GM21526 (cell line): ENCODE measurements around the gene CFAP298.

Source experiments
- ATAC-seq: cut with Tn5 transposase; IDR thresholded peaks from one replicate; pipeline ENCODE4 v1.9.1; 2021; ENCODE audit warnings: moderate library complexity; ENCODE audit not compliant: unreplicated experiment, low FRiP score

Gene CFAP298

DNA sequence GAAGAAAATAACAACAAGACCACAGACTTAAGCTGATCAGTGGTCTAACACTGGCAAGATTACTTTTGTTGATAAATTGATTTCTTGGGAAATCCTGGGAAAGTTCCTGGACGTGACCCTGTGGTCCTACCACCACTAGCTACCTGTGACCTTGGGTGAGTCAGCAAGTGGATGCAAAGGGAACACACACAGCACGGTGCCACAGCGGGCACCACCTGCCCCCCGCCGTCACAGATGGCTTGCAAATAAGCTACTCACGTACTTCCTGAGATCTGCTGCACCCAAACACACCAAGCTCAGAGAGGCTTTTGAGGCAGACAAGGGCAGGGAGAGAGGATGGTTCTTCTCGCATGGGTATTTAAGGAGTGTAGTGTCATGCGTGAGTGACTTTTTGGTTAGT lies 12.7 kb downstream of the CFAP298 start:
- no peak for ATAC-seq

DNA sequence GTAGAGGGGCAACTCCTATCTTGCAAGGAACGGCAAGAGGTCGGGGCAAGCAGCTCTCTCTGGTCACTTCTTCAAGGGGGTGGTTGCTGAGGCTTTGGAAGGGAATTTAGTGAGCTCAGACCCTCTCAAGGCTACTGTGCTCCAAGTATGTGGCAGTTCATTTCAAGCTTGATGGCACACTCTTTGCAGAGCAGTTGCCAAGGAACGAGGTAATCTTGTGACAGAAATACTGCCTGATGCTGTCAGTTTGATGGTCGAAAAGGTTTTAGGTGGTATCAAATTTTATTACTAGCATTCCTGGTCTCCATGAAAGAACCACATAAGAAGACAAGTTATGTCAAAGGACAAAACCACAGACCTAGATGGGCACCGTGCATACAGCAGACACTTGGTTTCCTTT lies 13.1 kb downstream of the CFAP298 start:
- ATAC-seq = no peak

DNA sequence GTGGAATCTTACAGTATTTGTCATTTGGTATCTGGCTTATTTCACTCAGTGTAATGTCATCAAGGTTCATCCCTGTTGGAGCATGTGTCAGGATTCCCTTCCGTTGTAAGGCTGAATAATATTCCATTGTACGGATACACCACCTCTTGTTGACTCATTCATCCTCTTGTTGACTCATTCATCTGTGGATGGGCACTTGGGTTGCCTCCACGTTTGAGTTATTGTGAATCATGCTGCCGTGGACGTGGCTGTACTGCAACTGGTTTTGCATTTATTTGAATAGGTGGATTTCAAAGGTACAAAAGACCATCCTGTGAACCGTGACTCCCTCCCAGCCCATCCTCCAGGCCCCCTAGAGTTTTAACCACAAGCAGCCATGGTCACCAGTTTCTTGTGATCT lies 15.0 kb downstream of the CFAP298 start:
- ATAC-seq = no peak

DNA sequence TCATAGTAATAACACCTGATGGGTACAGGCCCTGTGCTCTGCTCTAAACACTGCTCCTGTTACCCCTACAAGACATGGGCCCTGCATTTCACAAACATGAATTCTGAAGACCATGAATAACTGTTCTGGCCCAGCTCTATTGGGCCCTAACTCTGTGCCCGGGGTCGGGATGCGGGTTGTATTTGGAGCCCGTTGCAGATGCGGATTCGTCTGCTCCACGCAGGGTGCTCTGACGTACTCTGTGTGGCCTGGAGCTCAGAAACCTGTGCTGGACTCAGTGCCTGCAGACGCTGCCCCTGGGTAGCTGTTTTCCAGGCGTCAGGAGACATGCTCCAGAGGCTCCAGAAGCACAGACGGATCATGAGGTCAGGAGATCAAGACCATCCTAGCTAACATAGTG lies 16.7 kb downstream of the CFAP298 start:
- ATAC-seq = no peak

DNA sequence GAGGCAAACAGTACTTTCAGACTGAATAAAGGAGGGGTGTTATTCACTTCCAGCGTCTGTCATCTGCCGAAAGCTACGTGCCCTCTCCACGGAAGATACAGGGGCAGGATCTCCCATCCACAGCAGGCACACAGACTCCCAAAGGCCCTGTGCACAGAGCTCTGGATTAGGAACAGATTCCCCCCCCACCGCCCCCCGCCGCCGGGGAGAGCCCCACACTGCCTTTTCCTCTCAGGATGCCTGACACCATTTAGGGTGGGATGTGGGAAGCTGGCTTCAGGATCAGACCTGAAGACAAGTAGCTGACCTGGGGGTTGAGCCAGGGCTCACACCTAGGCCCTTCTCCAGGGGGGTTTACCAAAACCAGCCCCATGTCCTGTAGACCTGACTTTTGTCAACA lies 18.5 kb downstream of the CFAP298 start:
- ATAC-seq = no peak

DNA sequence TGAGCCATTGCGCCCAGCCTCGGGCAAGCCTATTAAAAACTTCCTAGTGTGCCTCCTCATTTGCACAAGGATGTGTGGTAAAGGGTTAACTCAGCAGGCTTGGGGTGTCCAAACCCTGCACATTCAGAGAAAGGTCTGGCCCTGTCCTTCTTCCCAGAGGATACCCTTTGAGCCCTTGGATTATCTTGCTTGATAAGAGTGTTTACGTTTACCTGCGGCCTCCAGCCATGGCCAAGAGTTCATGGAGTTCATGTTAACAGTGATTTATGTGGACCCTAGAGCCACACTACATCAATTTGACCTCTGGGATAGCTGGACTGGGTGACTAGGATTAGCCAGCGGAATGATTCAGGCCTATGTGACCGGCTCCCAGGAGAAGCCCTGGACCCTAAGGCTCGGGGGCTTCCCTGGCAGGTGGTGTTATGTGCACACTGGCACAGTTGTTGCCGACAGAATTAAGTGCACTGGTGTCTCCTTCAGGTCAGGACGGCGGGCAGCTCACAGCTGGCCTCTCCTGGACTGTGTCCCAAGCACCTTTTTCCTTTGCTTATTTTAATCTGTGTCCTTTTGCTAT lies 19.2 kb downstream of the CFAP298 start:
- no peak for ATAC-seq

DNA sequence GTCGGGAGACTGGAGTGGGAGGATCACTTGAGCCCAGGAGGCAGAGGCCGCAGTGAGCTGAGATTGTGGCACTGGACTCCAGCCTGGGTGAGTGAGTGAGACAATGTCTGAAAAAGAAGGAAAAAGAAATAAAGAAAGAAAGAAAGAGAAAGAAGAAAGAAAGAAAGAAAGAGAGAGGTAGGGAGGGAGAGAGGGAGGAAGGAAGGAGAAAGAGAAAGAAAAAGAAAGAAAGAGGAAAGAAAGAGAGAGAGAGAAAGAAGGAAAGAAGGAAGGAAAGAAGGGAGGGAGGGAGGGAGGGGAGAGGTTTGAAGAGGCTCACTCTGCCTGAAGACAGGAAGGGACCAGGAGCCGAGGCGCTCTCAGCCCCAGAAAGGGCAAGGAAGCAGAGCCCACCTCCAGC lies 22.0 kb downstream of the CFAP298 start:
- no peak for ATAC-seq

DNA sequence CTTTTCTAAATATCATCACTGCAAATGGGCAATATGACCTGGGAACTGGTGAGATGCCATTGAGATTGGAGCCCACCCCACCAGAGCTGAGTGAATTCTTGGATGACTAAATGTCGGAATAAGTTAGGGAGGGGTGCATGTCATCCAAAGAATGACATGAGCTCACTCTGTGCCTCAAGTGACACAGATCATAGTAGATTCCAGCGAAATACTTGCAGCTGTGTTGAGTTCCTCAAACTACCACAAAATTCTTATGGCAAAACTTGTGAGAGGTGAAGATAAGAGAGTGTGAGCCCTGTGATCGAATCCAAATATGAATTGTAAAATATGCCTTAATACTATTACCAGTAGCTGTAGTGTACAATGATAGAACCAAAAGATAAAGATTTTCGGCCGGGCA lies 24.5 kb downstream of the CFAP298 start:
- ATAC-seq = no peak

DNA sequence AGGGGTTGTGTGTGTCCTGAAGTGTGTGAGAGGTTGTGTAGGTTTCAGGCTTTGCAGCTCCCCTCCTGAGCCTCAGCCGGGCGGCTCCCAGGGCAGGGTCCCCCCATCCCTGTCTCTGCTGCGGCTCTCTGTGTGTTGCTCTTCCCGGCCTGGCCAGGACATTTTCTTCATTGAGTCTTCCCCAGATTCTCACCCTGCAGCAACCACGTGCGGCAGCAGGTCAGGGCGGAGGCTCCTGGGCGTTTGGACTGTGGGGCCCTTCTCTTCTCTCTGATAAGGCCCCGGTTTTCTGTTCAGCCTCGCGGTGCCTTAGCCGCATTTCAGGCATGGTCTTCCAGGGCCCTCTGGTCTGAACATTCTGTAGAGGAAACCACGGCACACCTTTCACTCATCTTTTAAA lies 25.1 kb downstream of the CFAP298 start:
- no peak for ATAC-seq

DNA sequence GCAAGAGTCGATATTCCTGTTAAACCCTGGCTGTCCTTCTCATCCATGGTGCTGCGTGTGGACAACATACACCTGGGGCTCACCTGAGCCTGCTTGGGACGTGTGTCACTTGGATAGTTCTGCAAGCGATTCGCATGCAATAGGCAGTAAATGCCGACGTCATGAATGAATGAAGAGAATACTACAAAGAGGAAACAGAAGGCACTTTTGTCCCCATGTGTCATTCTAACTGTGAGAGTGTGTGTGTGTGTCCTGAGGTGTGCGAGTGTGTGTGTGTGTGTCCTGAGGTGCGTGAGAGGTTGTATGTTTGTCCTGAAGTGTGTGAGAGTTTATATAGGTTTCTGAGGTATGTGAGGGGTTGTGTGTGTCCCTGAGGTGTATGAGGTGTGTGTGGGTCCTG lies 26.2 kb downstream of the CFAP298 start:
- no peak for ATAC-seq

DNA sequence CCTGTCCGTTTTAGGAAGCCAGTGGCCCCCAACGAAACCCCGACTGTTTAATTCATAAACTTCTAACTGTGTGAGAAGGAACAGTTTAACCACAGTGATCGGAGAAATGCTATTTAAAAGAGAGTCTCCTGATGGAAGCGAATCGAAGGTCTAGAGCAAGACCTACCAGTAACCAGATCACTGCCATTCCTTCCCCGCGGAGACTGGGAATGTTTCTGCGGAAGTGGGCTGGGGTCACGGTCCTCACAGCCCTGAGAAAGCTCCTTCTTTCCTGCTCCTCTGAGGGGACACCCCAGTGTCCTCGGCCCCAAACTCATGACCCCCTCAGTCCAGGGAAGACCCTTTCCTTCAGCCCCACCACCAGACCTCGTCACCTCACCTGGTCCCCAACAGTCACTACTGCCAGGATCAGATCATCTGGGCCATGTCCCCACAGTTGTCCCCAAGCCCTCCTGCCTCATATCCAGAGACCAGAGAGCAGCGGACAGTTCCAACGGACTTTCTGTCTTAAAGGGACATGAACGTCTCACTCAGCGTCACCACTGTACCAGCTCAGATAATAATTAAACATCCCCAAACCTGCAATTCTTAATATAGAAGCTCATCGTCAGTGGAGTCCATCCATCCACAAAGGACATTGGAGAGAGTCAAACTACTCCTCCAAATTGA lies 27.0 kb downstream of the CFAP298 start, which contains the start of gene TCP10L:
Gene TCP10L (minus strand): TSS at position 482 of the 669 bp plus-strand sequence. CDS start 1,219 bp downstream, outside the sequence.
- no peak for ATAC-seq

DNA sequence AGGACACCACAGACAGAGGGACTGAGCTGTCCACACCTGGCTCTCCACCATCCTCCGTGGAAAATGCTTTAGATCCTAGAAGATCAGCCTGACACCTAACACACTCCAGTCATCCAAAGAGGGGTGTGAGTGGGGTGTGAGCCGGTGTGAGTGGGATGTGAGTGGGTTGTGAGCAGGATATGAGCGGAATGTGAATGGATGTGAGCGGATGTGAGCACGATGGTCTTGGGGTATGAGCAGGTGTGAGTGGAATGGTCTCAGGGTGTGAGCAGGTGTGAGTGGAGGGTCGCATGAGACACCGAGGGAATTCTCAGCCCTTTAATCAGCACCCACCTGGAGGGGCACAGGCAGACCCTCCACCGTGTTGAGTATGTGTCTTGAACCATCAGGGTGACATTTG lies 27.7 kb downstream of the CFAP298 start:
- ATAC-seq = no peak

DNA sequence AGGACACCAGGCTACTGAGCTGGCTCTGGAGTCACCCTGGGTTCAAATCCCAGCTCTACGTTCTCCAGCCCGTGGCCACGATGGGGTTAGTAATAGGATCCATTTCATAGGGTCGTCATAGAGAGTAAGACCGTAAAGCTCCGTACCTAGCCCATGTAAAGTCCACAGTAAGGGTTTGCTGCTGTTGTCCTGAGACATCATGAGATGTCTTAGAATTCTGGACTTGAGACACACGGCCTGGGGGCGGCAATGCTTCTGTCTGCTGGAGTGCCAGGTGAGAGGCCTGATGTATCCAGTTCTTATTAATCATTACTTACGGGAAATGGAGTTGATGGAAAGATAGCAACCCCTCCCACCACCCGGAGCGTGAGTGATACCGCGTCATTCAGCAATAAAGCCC lies 30.4 kb downstream of the CFAP298 start:
- ATAC-seq = no peak

DNA sequence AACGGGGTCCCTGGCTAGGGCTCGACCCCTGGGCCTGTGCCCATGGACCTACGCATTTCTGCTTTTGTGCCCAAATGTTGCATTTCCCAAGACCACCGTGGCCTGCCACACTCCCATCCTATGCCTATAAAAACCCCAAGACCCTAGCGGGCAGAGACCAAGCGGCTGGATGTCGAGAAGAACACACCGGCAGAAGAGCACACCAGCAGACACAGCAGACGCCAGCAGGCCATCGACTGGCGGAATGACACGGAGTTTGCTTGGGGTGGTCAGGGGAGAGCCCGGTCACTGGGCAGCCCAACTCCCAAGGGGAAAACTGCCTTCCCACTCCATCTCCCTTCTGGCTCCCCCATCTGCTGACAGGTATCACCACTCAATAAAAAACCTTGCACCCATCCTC lies 31.2 kb downstream of the CFAP298 start:
- ATAC-seq = no peak

DNA sequence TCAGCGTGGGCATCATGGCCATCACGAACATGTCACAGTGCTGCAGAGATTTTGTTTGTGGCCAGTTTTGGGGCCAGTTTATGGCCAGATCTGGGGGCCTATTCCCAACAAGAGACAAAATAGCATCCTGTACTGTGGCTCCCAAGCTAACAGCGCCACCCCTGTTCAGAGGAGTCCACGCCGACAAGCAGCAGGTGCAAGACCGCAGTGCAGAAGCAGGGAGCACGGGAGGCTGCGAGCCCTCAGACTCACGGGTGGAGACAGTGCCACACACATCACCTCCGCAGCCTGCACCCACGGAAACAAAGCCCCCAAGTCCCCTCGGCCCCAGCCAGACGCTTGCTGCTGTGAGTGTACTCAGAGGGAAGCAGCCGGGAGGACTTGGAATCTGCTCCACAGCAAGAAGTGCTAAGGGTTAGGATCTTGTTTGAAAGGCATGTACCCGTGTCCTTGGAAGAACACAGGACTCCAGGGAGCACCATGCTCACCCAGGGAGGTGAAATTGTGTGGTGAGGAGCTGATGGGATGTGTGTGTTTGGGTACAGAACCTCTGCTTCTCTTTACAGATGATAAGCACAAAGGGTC lies 34.0 kb downstream of the CFAP298 start:
- no peak for ATAC-seq

DNA sequence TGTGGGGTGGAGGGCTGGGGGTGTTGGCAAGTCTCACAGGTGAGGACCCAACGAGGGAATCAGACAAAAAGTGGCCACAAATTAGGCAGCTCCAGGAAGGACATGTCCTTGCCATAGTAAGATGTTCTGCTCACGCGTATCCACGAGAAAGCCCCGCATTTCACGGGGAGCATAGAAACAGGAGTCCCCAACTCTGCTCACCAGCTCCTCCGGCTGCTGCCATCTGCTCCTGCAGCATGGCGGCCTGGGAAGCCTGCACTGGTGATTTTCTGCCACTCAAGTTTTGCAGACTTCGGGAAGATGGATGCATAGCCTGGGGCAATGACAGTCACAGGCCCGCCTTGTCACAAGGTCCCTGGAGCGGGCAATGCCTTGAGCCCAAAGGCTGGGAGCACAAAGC lies 36.2 kb downstream of the CFAP298 start:
- ATAC-seq = no peak

DNA sequence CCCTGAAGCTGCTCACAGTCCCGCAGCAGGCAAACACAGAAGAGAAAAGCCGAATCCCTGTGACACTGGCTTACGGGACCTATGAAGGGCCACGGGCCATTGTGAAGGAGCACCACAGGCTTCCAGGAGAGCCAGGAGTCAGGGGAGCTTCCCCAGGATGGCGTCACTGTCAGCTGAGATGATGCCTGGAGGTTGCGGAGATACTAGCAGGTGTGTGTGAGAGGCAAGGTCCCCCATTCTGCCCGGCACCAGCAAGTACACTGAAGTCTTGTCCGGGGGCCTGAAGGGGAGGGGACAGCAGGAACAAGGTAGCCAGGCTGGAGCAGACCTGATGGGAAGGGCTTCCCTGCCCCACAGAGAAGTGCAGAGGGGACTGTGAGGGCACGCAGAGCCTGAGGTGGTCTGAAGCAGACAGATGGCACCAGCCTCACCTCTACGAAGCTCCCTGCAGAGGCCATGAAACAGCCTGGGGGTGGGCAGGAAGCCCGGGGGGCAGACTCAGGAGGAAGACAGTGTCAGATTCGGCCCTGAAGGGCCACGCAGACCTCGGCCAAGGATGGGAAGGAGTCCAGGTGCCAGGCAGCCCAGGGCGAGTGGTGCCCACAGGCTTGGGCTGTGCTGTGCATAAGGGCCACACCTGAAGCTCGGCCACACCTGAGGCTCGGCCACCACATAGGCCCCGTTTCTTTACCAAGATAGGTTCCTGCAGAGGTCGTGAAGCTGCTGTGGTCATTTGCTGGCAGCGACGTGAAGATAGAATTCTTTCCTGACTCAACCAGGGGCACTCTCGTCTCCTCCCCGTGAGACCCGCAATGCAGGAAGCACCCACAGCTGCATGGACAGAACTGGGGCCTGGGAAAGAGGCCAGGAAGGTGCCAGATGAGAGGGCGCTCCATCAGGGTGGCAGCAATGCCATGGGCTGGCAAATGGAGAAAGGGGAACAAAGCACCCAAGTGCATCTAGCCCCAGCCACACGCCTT lies 36.9 kb downstream of the CFAP298 start:
- ATAC-seq = no peak

DNA sequence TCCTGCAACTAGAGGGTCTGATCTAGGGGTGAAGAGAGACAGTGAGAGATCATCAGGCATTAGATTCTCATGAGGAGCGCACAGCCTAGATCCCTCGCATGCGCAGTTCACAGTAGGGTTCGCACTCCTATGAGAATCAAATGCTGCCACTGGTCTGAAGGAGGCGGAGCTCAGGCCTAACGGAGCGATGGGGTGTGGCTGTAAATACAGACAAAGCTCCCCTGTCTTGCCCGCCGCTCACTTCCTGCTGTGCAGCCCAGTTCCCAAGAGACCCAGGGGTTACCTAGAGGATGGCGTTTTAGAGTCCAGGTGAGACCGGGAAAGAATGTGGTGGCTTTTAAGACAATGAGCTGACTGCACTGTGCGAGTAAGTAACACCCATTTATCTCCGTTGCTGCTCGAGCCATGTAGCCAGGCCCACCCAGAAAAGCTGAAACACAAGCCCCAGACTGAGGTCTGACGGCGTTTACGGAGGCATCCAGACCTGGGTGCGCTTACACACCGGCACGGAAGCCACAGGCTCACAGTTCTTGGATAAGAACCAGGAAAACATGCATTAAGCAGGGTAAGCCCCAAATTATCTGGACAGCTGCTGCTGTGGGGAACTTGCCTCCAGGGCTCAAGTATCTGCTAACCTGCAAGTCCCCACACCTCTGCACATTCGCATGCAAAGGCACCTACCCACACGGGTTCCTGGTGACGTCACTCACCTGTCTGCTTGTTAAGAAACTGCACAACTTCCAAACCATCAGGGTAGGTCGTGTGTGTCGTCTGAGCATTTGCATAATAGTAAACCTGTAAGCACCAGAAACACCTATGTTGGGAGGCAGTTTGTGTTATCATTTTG lies 39.4 kb downstream of the CFAP298 start:
- no peak for ATAC-seq

DNA sequence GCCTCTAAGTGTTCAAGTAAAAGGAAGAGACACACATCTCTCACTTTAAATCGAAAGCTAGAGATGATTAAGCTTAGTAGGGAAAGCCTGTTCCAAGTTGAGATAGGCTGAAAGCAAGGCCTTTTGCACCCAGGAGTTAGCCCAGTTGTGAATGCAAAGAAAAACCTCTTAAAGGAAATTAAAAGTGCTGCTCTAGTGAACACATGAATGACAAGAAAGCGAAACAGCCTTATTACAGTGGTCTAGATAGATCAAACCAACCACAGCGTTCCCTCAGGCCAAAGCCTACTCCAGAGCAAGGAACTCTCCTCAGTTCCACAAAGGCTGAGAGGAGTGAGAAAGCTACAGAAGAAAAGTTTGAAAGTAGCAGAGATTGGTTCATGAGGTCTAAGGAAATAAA lies 41.7 kb downstream of the CFAP298 start:
- ATAC-seq = no peak
